ENCODE measurements around the gene ZNF763.

DNA sequence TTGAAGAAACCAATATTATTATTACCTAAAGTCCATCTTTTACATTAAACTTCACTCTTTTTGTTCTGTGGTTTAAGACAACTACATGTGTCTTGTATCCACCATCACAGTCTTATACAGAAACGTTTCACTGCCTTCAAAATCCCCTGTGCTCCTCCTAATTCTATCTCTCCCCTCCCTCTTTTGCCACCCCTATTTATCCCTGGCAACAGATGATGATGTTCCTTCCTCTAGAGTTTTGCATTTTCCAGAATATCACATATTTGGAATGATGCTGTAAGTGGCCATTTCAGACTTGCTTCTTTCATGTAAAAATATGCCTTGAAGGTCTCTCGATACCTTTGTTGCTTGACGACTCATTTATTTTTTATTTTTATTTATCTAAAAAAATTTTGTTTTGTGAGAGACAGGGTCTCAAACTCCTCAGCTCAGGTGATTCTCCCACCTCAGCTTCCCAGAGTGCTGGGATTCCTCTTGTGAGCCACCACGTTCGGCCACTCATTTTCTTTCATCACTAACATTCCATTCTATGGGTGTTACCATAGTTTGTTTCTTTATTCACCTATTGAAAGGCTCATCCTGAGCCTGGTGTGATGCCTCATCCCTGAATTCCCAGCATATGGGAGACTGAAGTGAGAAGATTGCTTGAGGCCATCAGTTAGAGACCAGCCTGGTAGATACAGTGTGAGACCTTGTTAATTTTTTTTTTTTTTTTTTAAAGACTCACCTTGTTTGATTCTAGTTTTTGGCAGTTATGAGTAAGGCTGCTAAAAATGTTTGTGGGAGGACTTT, 8.4 kb downstream of the ZNF763 start:
- no peak for TF ChIP-seq ISL1 (CRISPR knock-in tag; IDR thresholded peaks at IDR 0.05)
- TF ChIP-seq ARNTL (CRISPR knock-in tag; IDR thresholded peaks at IDR 0.05; ENCODE audit: borderline replicate concordance, low read depth) = no peak
- TF ChIP-seq PATZ1 (CRISPR knock-in tag; IDR thresholded peaks at IDR 0.05; ENCODE audit: borderline replicate concordance) = no peak
- no peak for TF ChIP-seq CREB5 (CRISPR knock-in tag; IDR thresholded peaks at IDR 0.05; ENCODE audit: low read depth)
- no peak for TF ChIP-seq RARB (CRISPR knock-in tag; IDR thresholded peaks at IDR 0.05)
- TF ChIP-seq ESRRG (CRISPR knock-in tag; IDR thresholded peaks at IDR 0.05) = no peak
- no peak for TF ChIP-seq ZFP30 (CRISPR knock-in tag; IDR thresholded peaks at IDR 0.05)
- TF ChIP-seq PPARA (CRISPR knock-in tag; IDR thresholded peaks at IDR 0.05; ENCODE audit: borderline replicate concordance) = no peak
- TF ChIP-seq ZNF565 (CRISPR knock-in tag; conservative IDR thresholded peaks at IDR 0.05; ENCODE audit: low read depth) = no peak
- TF ChIP-seq CSRNP3 (CRISPR knock-in tag; IDR thresholded peaks at IDR 0.05) = no peak
- TF ChIP-seq TOX (CRISPR knock-in tag; IDR thresholded peaks at IDR 0.05; ENCODE audit: borderline replicate concordance) = no peak

Data from SK-N-SH treated with all-trans-retinoic acid at 6 μM for 48 hours (cell line).